H9 (cell line): Measurements from ENCODE around the gene BUD13. TPM values are rescaled to one million over a fixed set of nuclear protein-coding genes. Genes with fewer than 3 reads are reported as not detected.

ENCODE experiments used
- DNase-seq: peaks from one replicate; pipeline ENCODE4 v3.0.0-alpha.2; 2017
- H2AFZ ChIP-seq: one replicate; pipeline ENCODE4 v1.6.1; 2013; ENCODE audit warnings: mild to moderate bottlenecking, low read length, control low read depth, moderate library complexity
- H2AK5ac ChIP-seq: 2 replicates; pipeline ENCODE4 v1.6.1; 2013; ENCODE audit warnings: low read length, control low read depth, mixed read lengths; ENCODE audit not compliant: insufficient read length
- H2BK120ac ChIP-seq: one replicate; pipeline ENCODE4 v1.6.1; 2013; ENCODE audit warnings: low read depth, mild to moderate bottlenecking, low read length, control low read depth, inconsistent platforms; ENCODE audit not compliant: poor library complexity, severe bottlenecking
- H2BK12ac ChIP-seq: 2 replicates; pipeline ENCODE4 v1.6.1; 2013; ENCODE audit warnings: low read length, control low read depth, mixed read lengths, low read depth; ENCODE audit not compliant: insufficient read length
- H2BK15ac ChIP-seq: 2 replicates; pipeline ENCODE4 v1.6.1; 2013; ENCODE audit warnings: low read depth, low read length, control low read depth
- H2BK20ac ChIP-seq: one replicate; pipeline ENCODE4 v1.6.1; 2013; ENCODE audit warnings: low read depth, mild to moderate bottlenecking, low read length, control low read depth, inconsistent platforms; ENCODE audit not compliant: poor library complexity, severe bottlenecking
- H2BK5ac ChIP-seq: 2 replicates; pipeline ENCODE4 v1.6.1; 2013; ENCODE audit warnings: low read length, control low read depth, mixed read lengths; ENCODE audit not compliant: insufficient read length
- H3K14ac ChIP-seq: 2 replicates; pipeline ENCODE4 v1.6.1; 2013; ENCODE audit warnings: low read length, control low read depth; ENCODE audit not compliant: insufficient read depth
- H3K18ac ChIP-seq: 2 replicates; pipeline ENCODE4 v1.6.1; 2013; ENCODE audit warnings: low read depth, mild to moderate bottlenecking, mixed read lengths, low read length, control low read depth; ENCODE audit not compliant: insufficient read length
- H3K23ac ChIP-seq: 2 replicates; pipeline ENCODE4 v1.6.1; 2013; ENCODE audit warnings: low read length, control low read depth, mixed read lengths, low read depth; ENCODE audit not compliant: insufficient read length
- H3K23me2 ChIP-seq: 2 replicates; pipeline ENCODE4 v1.6.1; 2013; ENCODE audit warnings: low read depth, mild to moderate bottlenecking, mixed read lengths, low read length, control low read depth; ENCODE audit not compliant: insufficient read length, poor library complexity, severe bottlenecking
- H3K27ac ChIP-seq: 2 replicates; pipeline ENCODE4 v1.5.1; 2013; ENCODE audit warnings: low read length, control low read depth, mixed read lengths, low read depth; ENCODE audit not compliant: insufficient read length
- H3K27me3 ChIP-seq: 2 replicates; pipeline ENCODE4 v1.6.1; 2013; ENCODE audit warnings: low read length, control low read depth, inconsistent platforms; ENCODE audit not compliant: insufficient read depth
- H3K4ac ChIP-seq: 2 replicates; pipeline ENCODE4 v1.6.1; 2013; ENCODE audit warnings: low read depth, mild to moderate bottlenecking, control low read depth, inconsistent platforms, low read length, moderate library complexity
- H3K4me1 ChIP-seq: 2 replicates; pipeline ENCODE4 v1.6.1; 2013; ENCODE audit warnings: low read length, control low read depth, inconsistent platforms; ENCODE audit not compliant: insufficient read depth
- H3K4me2 ChIP-seq: 2 replicates; pipeline ENCODE4 v1.6.1; 2013; ENCODE audit warnings: low read length, control low read depth, mixed read lengths; ENCODE audit not compliant: insufficient read length, insufficient read depth
- H3K56ac ChIP-seq: 2 replicates; pipeline ENCODE4 v1.6.1; 2013; ENCODE audit warnings: low read depth, mild to moderate bottlenecking, mixed read lengths, low read length, control low read depth; ENCODE audit not compliant: insufficient read length
- H3K79me1 ChIP-seq: 2 replicates; pipeline ENCODE4 v1.6.1; 2013; ENCODE audit warnings: low read depth, mild to moderate bottlenecking, moderate library complexity, low read length, control low read depth, inconsistent platforms; ENCODE audit not compliant: insufficient read depth, poor library complexity, severe bottlenecking
- H3K79me2 ChIP-seq: 2 replicates; pipeline ENCODE4 v1.6.1; 2013; ENCODE audit warnings: low read length, control low read depth, inconsistent platforms; ENCODE audit not compliant: insufficient read depth
- H3K9ac ChIP-seq: 2 replicates; pipeline ENCODE4 v1.6.1; 2013; ENCODE audit warnings: low read length, control low read depth, mixed read lengths; ENCODE audit not compliant: insufficient read length; ENCODE audit errors: extremely low read depth
- H3K9me3 ChIP-seq: one replicate; pipeline ENCODE4 v1.6.1; 2013; ENCODE audit warnings: low read depth, low read length, inconsistent platforms; ENCODE audit not compliant: control insufficient read depth
- H3T11ph ChIP-seq: one replicate; pipeline ENCODE4 v1.6.1; 2013; ENCODE audit warnings: mild to moderate bottlenecking, low read length, control low read depth, inconsistent platforms
- H4K20me1 ChIP-seq: one replicate; pipeline ENCODE4 v1.6.1; 2013; ENCODE audit not compliant: control insufficient read depth, insufficient read length, insufficient read depth
- H4K5ac ChIP-seq: 2 replicates; pipeline ENCODE4 v1.6.1; 2013; ENCODE audit warnings: low read depth, mild to moderate bottlenecking, mixed read lengths, low read length, control low read depth; ENCODE audit not compliant: insufficient read length
- H4K8ac ChIP-seq: replicated peaks from 2 replicates; pipeline ENCODE4 v1.6.1; 2013; ENCODE audit warnings: low read length, control low read depth, mixed read lengths, low read depth; ENCODE audit not compliant: insufficient read length
- H4K91ac ChIP-seq: 2 replicates; pipeline ENCODE4 v1.6.1; 2013; ENCODE audit warnings: low read depth, mild to moderate bottlenecking, moderate library complexity, mixed read lengths, low read length, control low read depth; ENCODE audit not compliant: insufficient read length
- H3K27ac Mint-ChIP-seq, 3 experiments: 2 replicates in 2 of 3; 3 replicates in 1 of 3; pipeline ENCODE4 v1.8.0; 2020 to 2021; ENCODE audit warnings: mixed read lengths in 3 of 3, mild to moderate bottlenecking in 1 of 3, moderate library complexity in 1 of 3
- H3K27me3 Mint-ChIP-seq: 2 replicates; pipeline ENCODE4 v1.8.0; 2021; ENCODE audit warnings: low read depth, mild to moderate bottlenecking, moderate library complexity, mixed read lengths
- H3K36me3 Mint-ChIP-seq, 3 experiments: 2 replicates in 2 of 3; 3 replicates in 1 of 3; pipeline ENCODE4 v1.8.0; 2020 to 2021; ENCODE audit warnings: low read depth in 3 of 3, mixed read lengths in 3 of 3; ENCODE audit not compliant: insufficient read depth in 1 of 3
- H3K4me1 Mint-ChIP-seq, 2 experiments: 2 replicates each; pipeline ENCODE4 v1.8.0; 2020; ENCODE audit warnings: mixed read lengths in 2 of 2
- H3K4me3 Mint-ChIP-seq, 2 experiments: 2 replicates in 1 of 2; 3 replicates in 1 of 2; pipeline ENCODE4 v1.8.0; 2020 to 2021; ENCODE audit warnings: mild to moderate bottlenecking in 2 of 2, mixed read lengths in 2 of 2, moderate library complexity in 1 of 2
- H3K9me3 Mint-ChIP-seq, 2 experiments: 2 replicates in 1 of 2; 3 replicates in 1 of 2; pipeline ENCODE4 v1.8.0; 2020; ENCODE audit warnings: mild to moderate bottlenecking in 2 of 2, mixed read lengths in 2 of 2, moderate library complexity in 1 of 2
- WGBS: extraction: QIAGEN DNeasy Blood & Tissue Kit; methylation state at CpG from one replicate; pipeline ENCODE4 v1.1.7; 2013; ENCODE audit warnings: missing lambda C conversion rate, low lambda C conversion rate, mixed read lengths; ENCODE audit not compliant: insufficient read length; ENCODE audit errors: extremely low coverage; 5-methylcytosine and 5-hydroxymethylcytosine counted together
- total RNA-seq: library from RNA; stranded (reverse); gene quantifications from 2 replicates; pipeline ENCODE4 v1.2.1, GENCODE V29; 2021
- TF ChIP-seq, protein P1 (sequence below): fragments of 200-600 bp; sonication (generic); conservative IDR thresholded peaks from 3 replicates; pipeline ENCODE4 v1.8.0; 2021; ENCODE audit warnings: antibody characterized with exemption, mild to moderate bottlenecking

BUD13 gene
- total RNA-seq, 1 experiment from 2014 or later: 30.0 TPM

- H2BK12ac ChIP-seq: no peak overlapping the region
- H3K56ac ChIP-seq: no peak overlapping the region
- no peaks in the 10 kb centered on the region for H3K9me3 ChIP-seq
- no peak overlapping the region for H2BK20ac ChIP-seq
- no peak overlapping the region for H4K5ac ChIP-seq
- H3K27me3 Mint-ChIP-seq: peaks cover 7% of the 10 kb centered on the region
- TF ChIP-seq, protein P1, sequence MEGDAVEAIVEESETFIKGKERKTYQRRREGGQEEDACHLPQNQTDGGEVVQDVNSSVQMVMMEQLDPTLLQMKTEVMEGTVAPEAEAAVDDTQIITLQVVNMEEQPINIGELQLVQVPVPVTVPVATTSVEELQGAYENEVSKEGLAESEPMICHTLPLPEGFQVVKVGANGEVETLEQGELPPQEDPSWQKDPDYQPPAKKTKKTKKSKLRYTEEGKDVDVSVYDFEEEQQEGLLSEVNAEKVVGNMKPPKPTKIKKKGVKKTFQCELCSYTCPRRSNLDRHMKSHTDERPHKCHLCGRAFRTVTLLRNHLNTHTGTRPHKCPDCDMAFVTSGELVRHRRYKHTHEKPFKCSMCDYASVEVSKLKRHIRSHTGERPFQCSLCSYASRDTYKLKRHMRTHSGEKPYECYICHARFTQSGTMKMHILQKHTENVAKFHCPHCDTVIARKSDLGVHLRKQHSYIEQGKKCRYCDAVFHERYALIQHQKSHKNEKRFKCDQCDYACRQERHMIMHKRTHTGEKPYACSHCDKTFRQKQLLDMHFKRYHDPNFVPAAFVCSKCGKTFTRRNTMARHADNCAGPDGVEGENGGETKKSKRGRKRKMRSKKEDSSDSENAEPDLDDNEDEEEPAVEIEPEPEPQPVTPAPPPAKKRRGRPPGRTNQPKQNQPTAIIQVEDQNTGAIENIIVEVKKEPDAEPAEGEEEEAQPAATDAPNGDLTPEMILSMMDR: no peak
- no peak overlapping the region for H2AK5ac ChIP-seq
- no peak overlapping the region for H2BK5ac ChIP-seq
- no peak overlapping the region for H3K27ac Mint-ChIP-seq
- no peaks in the 10 kb centered on the region for H3K36me3 Mint-ChIP-seq
- H3K4me2 ChIP-seq: no peak overlapping the region
- no peak overlapping the region for H3K23ac ChIP-seq
- H2BK120ac ChIP-seq: no peak overlapping the region
- no peak for DNase-seq
- H3K4me1 ChIP-seq: no peaks in the 10 kb centered on the region
- no peak overlapping the region for H3K18ac ChIP-seq
- no peak overlapping the region for H4K91ac ChIP-seq
- H3K14ac ChIP-seq: no peak overlapping the region
- H3K9me3 Mint-ChIP-seq: no peaks in the 10 kb centered on the region; a peak in 1 of 5 replicates
- H3K79me2 ChIP-seq: no peaks in the 10 kb centered on the region
- H3K79me1 ChIP-seq: no peaks in the 10 kb centered on the region
- peaks cover 4% of the 10 kb centered on the region for H3K23me2 ChIP-seq
- no peak overlapping the region for H2AFZ ChIP-seq
- no peaks in the 10 kb centered on the region for H3K27me3 ChIP-seq
- no peak overlapping the region for H3K27ac ChIP-seq
- no CpG with 5 or more reads among the region's 3 CpGs for WGBS
- H2BK15ac ChIP-seq: no peak overlapping the region
- no peaks in the 10 kb centered on the region for H4K20me1 ChIP-seq
- no peak overlapping the region for H3K4me3 Mint-ChIP-seq
- no peaks in the 10 kb centered on the region for H3K4me1 Mint-ChIP-seq
- H3K4ac ChIP-seq: no peak overlapping the region
- no peak overlapping the region for H3K9ac ChIP-seq
- no peak overlapping the region for H3T11ph ChIP-seq
- H4K8ac ChIP-seq: no peak overlapping the region
These were observed 38.4 kb upstream of the BUD13 start for GRCh38 chr11:116811194-116811593.
